GM23248 (cell line): ENCODE results near the gene SLCO6A1. TPM values are rescaled to one million over a fixed set of nuclear protein-coding genes. Genes with fewer than 3 reads are reported as not detected.

Experiments
- DNase-seq: peaks from one replicate; pipeline ENCODE4 v3.0.0-alpha.2; 2015
- H2AFZ ChIP-seq: fragments of 200-600 bp; sonication (generic); 2 replicates; pipeline ENCODE4 v1.6.1; 2016; ENCODE audit warnings: antibody characterized with exemption
- H3F3A ChIP-seq: fragments of 200-600 bp; sonication (generic); 2 replicates; pipeline ENCODE4 v1.6.1; 2016; ENCODE audit warnings: mild to moderate bottlenecking, antibody characterized with exemption, mixed run types; ENCODE audit not compliant: insufficient read depth
- H3K27ac ChIP-seq: fragments of 200-600 bp; sonication (generic); 2 replicates; pipeline ENCODE4 v1.5.1; 2016; ENCODE audit warnings: mild to moderate bottlenecking
- H3K27me3 ChIP-seq: fragments of 200-600 bp; sonication (generic); replicated peaks from 2 replicates; pipeline ENCODE4 v1.6.1; 2016; ENCODE audit warnings: mild to moderate bottlenecking; ENCODE audit not compliant: insufficient read depth
- H3K36me3 ChIP-seq: fragments of 200-600 bp; sonication (generic); 2 replicates; pipeline ENCODE4 v1.6.1; 2016; ENCODE audit warnings: low read depth, mild to moderate bottlenecking
- H3K4me1 ChIP-seq: fragments of 200-600 bp; sonication (generic); 2 replicates; pipeline ENCODE4 v1.6.1; 2016; ENCODE audit warnings: mild to moderate bottlenecking; ENCODE audit not compliant: insufficient read depth
- H3K4me2 ChIP-seq: fragments of 200-600 bp; sonication (generic); one replicate; pipeline ENCODE4 v1.6.1; 2016; ENCODE audit warnings: mild to moderate bottlenecking; ENCODE audit not compliant: unreplicated experiment
- H3K4me3 ChIP-seq: fragments of 200-600 bp; sonication (generic); 2 replicates; pipeline ENCODE4 v1.5.1; 2016; ENCODE audit warnings: mild to moderate bottlenecking
- H3K79me2 ChIP-seq: fragments of 200-600 bp; sonication (generic); 2 replicates; pipeline ENCODE4 v1.6.1; 2016; ENCODE audit warnings: mild to moderate bottlenecking; ENCODE audit not compliant: insufficient read depth
- H3K9ac ChIP-seq: fragments of 200-600 bp; sonication (generic); 2 replicates; pipeline ENCODE4 v1.6.1; 2016; ENCODE audit warnings: mild to moderate bottlenecking
- H3K9me2 ChIP-seq: fragments of 200-600 bp; sonication (generic); 2 replicates; pipeline ENCODE4 v1.6.1; 2016; ENCODE audit warnings: mixed run types, mild to moderate bottlenecking, moderate library complexity; ENCODE audit not compliant: insufficient read depth
- H3K9me3 ChIP-seq: fragments of 200-600 bp; sonication (generic); one replicate; pipeline ENCODE4 v1.6.1; 2017; ENCODE audit warnings: low read depth
- H4K20me1 ChIP-seq: fragments of 200-600 bp; sonication (generic); 2 replicates; pipeline ENCODE4 v1.6.0; 2016; ENCODE audit not compliant: insufficient read depth
- EZH2 ChIP-seq: fragments of 200-600 bp; sonication (generic); IDR thresholded peaks from 2 replicates; pipeline ENCODE4 v1.6.1; 2018; ENCODE audit warnings: antibody characterized with exemption, mild to moderate bottlenecking; ENCODE audit not compliant: insufficient read depth, poor library complexity, severe bottlenecking
- EZH2phosphoT487 ChIP-seq: fragments of 200-600 bp; sonication (generic); IDR thresholded peaks from 2 replicates; pipeline ENCODE4 v1.6.1; 2018; ENCODE audit warnings: antibody characterized with exemption, moderate library complexity, mild to moderate bottlenecking, low read depth; ENCODE audit not compliant: insufficient read depth
- WGBS, 2 experiments: methylation state at CpG; one replicate each; pipeline ENCODE4 v1.1.6; 2015 to 2017; ENCODE audit warnings: low lambda C conversion rate in 2 of 2, low coverage in 1 of 2; ENCODE audit errors: missing lambda C conversion rate in 2 of 2; 5-methylcytosine and 5-hydroxymethylcytosine counted together
- in situ Hi-C: fragments of 300-500 bp; cut with MboI; formaldehyde crosslinking; loops from 2 replicates; pipeline ENCODE4 v1.15.0; 2020
- polyA plus RNA-seq: library from polyadenylated mRNA; unstranded; fragments of >200 nt; fragmentation: Nextera tagmentation; extraction: Ambion mirVana; gene quantifications from 2 replicates; pipeline ENCODE4 v1.2.1, GENCODE V29; 2016
- total RNA-seq: library from RNA; depleted of rRNA; stranded (reverse); fragments of >200 nt; shearing (Covaris generic); gene quantifications from 2 replicates; pipeline ENCODE4 v1.2.3, GENCODE V29; 2014; rRNA removed

SLCO6A1 gene
- total RNA-seq (not detected in 2 replicates), polyA plus RNA-seq (not detected in 2 replicates)

- Histone ChIP-seq H3F3A (no peaks in the 10 kb centered on the region), H3K27me3 (peaks cover 3% of the 10 kb centered on the region; the same call in 1 of the 2 replicates), H4K20me1 (no peaks in the 10 kb centered on the region), H3K9ac (no peak within 1 kb of the TSS), H2AFZ (no peak within 1 kb of the TSS), H3K79me2 (no peaks in the 10 kb centered on the region), H3K36me3 (no peaks in the 10 kb centered on the region), H3K4me3 (no peak within 1 kb of the TSS), H3K27ac (no peak within 1 kb of the TSS), H3K9me3 (no peaks in the 10 kb centered on the region), H3K9me2 (no peaks in the 10 kb centered on the region), H3K4me2 (no peak within 1 kb of the TSS), H3K4me1 (no peaks in the 10 kb centered on the region)
- in situ Hi-C loops = no loop called here
- no peak for TF ChIP-seq EZH2
- TF ChIP-seq EZH2phosphoT487 = no peak
- WGBS, 2 experiments = 75% methylated on average over 41 to 43 of the region's 43 CpGs
- no peak for DNase-seq
Observed at GRCh38 chr5:102498271-102499034, at the start of gene SLCO6A1. Gene SLCO6A1, minus strand, starts transcription at chr5:102499001. Its CDS starts 157 bp downstream, at chr5:102498844.

- no peaks in the 10 kb centered on the region; the same call in 1 of the 2 replicates for H3F3A ChIP-seq
- H3K9me2 ChIP-seq = no peaks in the 10 kb centered on the region
- no peaks in the 10 kb centered on the region for H4K20me1 ChIP-seq
- in situ Hi-C loops = no loop called here
- H3K27me3 ChIP-seq = no peaks in the 10 kb centered on the region
- H3K4me1 ChIP-seq = peaks cover 8% of the 10 kb centered on the region
- no peaks in the 10 kb centered on the region for H3K36me3 ChIP-seq
- no peaks in the 10 kb centered on the region for H3K9me3 ChIP-seq
- 2 to 5% methylated on average over 4 of the region's 4 CpGs for WGBS, 2 experiments
- no peak overlapping the region for H3K4me3 ChIP-seq
- no peak overlapping the region; the same call in 1 of the 2 replicates for H2AFZ ChIP-seq
- H3K27ac ChIP-seq = peak overlapping the region; percentile 21; the same call in 1 of the 2 replicates
- no peak for TF ChIP-seq EZH2
- TF ChIP-seq EZH2phosphoT487 = no peak
- H3K4me2 ChIP-seq = peak overlapping the region; percentile 31
- peak; percentile 13 for DNase-seq
- no peaks in the 10 kb centered on the region for H3K79me2 ChIP-seq
- H3K9ac ChIP-seq = 0 out of 2 replicates have a peak overlapping the region, but pooled peaks have one; percentile 20
Observed at GRCh38 chr5:102547141-102548035, 48.6 kb upstream of the SLCO6A1 start.

- Histone ChIP-seq H3K9me2 (no peaks in the 10 kb centered on the region), H3K4me1 (peaks cover 8% of the 10 kb centered on the region), H2AFZ (no peak overlapping the region), H3K9me3 (no peaks in the 10 kb centered on the region), H3F3A (no peaks in the 10 kb centered on the region; the same call in 1 of the 2 replicates), H3K36me3 (no peaks in the 10 kb centered on the region), H3K27ac (no peak overlapping the region), H3K9ac (no peak overlapping the region), H3K27me3 (no peaks in the 10 kb centered on the region), H3K4me2 (no peak overlapping the region), H3K4me3 (no peak overlapping the region), H4K20me1 (no peaks in the 10 kb centered on the region), H3K79me2 (no peaks in the 10 kb centered on the region)
- in situ Hi-C loops = no loop called here
- WGBS, 2 experiments = 54 to 56% methylated on average over 6 of the region's 6 CpGs
- no peak for DNase-seq
- TF ChIP-seq EZH2 (no peak), EZH2phosphoT487 (no peak)
Observed at GRCh38 chr5:102545175-102545574, 46.4 kb upstream of the SLCO6A1 start.

GRCh38 chr5:102542057-102542456 lies 43.3 kb upstream of the SLCO6A1 start:
- no peak for DNase-seq
- H3K79me2 ChIP-seq = no peaks in the 10 kb centered on the region
- H3K4me1 ChIP-seq = no peaks in the 10 kb centered on the region
- H2AFZ ChIP-seq = no peak overlapping the region
- no peaks in the 10 kb centered on the region for H3K9me2 ChIP-seq
- in situ Hi-C loops = no loop called here
- no peak overlapping the region for H3K4me3 ChIP-seq
- H3K36me3 ChIP-seq = no peaks in the 10 kb centered on the region
- no peaks in the 10 kb centered on the region for H3K27me3 ChIP-seq
- no peak overlapping the region for H3K9ac ChIP-seq
- no peak overlapping the region for H3K4me2 ChIP-seq
- no peaks in the 10 kb centered on the region for H3K9me3 ChIP-seq
- H4K20me1 ChIP-seq = no peaks in the 10 kb centered on the region
- H3F3A ChIP-seq = no peaks in the 10 kb centered on the region
- WGBS, 2 experiments = 30 to 50% methylated on average over 1 of the region's 1 CpG
- TF ChIP-seq EZH2 (no peak), EZH2phosphoT487 (no peak)
- H3K27ac ChIP-seq = no peak overlapping the region
